Astrocyte of the spinal cord (primary cell): ENCODE measurements around the gene HS6ST1.

Experiments used
- DNase-seq: peaks from one replicate; pipeline ENCODE4 v3.0.0; 2011; ENCODE audit warnings: low read depth, low spot score
- H3K4me3 ChIP-seq: 2 replicates; pipeline ENCODE4 v1.5.1; 2011; ENCODE audit warnings: low read depth, mild to moderate bottlenecking, low read length, moderate library complexity
- CTCF ChIP-seq: IDR thresholded peaks from 2 replicates; pipeline ENCODE4 v1.5.1; 2012; ENCODE audit warnings: low read depth, mild to moderate bottlenecking, low read length, inconsistent platforms
- in situ Hi-C: cut with HindIII; loops from 2 replicates; pipeline ENCODE4 v1.10.0; 2017; ENCODE audit warnings: low sequenced_read_pairs

The HS6ST1 gene

DNA sequence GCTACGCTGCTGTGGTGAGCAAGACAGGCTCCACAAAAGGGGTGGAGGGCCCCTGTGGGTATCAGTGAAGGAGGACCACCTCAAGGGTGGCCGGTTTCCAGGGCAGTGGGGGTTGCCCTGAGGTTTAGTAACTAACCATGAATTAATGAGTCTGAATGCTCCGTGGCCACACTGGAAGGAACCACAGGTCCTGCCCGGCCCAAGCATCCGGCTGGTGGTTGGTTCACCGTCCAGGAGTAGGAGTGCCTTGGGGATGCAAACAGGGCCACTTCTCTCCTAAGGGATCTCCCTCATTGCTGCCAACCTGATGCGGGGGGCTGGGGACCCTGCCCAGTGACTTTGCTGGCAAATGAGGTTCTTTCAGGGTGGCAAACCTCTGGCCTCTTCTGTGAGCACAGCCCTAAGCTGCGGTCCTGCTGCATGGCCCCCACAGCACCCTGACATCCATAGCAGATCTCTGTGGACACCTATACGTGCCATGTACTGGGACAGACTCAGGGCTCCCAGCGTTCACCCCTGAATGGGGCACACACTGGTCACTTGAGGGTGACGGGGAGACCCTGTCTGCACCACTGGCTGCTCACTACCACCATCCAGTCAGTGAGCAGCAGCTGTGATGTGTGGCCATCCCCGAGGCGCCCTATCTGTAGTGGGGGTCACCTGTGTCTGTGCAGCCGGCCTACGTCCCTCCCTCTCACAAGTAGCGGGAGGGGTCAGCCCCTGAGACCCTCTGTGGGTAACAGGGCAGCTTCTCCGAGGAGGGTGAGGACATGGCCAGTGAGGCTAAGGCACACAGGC, 41.6 kb downstream of the HS6ST1 start:
- peak; percentile 76 for DNase-seq
- H3K4me3 ChIP-seq = no peak overlapping the region
- no peak for TF ChIP-seq CTCF
- in situ Hi-C loops = no loop called here

DNA sequence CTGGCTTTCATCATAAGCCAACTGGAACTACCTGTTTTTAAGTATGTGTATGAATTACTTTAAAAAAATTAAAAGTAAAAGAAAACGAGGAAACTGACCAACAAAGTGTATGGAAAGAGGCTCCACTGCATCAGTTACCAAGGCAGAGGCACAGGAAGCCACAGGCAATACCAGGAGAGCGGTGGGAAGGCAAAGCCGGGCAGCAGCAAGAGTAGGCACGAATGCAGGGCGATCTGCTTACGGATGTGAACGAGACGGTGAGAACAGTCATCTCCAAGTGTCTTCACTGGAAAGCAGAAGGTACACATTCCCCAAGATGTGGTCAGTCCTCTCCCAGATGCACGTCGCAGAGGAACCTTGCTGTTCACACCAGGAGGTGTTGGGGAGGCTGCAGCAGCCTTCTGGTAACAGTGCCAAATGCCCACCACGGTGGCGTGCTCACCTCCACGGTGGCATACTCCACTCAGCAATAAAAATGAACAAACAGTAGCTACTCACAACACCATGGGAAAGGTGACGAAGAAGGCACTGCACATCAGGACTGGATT, 43.1 kb downstream of the HS6ST1 start:
- H3K4me3 ChIP-seq = no peak overlapping the region
- in situ Hi-C loops = no loop called here
- DNase-seq = no peak
- no peak for TF ChIP-seq CTCF

- no peak for TF ChIP-seq CTCF
- in situ Hi-C loops = no loop called here
- DNase-seq = no peak
- no peak overlapping the region for H3K4me3 ChIP-seq
Measured at GRCh38 chr2:128274218-128274617, 44.5 kb downstream of the HS6ST1 start.

DNA sequence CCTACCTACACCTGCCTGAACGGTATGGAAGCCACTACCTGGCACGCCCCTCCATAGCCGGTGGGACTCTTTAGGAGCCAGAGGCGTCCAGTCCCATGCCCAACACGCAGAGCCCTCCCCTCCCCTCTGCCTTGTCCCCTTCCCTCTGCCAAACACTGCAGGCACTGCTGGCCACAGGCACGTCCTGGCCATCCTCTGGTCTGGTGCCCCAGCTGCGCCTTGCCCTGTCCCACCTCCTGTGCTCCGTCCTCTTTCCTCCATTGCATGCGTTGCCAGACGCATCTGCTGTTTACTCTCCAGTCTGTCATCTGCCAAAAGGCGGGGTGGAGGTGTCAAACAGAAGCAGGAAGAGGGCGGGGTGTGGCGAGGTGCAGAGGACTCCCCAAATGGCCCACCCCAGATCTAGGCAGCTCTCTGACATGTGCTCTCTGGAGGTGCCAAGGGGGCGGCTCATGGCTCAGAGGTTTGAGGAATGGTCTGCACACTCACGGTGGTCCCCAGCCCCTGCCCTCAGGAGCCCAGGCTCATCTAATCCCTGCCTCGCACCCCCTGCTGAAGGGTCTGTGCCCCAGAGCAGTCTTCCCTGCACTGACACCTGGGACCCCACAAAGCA, 45.1 kb downstream of the HS6ST1 start:
- no peak overlapping the region for H3K4me3 ChIP-seq
- in situ Hi-C loops = no loop called here
- DNase-seq = no peak
- TF ChIP-seq CTCF = no peak

DNA sequence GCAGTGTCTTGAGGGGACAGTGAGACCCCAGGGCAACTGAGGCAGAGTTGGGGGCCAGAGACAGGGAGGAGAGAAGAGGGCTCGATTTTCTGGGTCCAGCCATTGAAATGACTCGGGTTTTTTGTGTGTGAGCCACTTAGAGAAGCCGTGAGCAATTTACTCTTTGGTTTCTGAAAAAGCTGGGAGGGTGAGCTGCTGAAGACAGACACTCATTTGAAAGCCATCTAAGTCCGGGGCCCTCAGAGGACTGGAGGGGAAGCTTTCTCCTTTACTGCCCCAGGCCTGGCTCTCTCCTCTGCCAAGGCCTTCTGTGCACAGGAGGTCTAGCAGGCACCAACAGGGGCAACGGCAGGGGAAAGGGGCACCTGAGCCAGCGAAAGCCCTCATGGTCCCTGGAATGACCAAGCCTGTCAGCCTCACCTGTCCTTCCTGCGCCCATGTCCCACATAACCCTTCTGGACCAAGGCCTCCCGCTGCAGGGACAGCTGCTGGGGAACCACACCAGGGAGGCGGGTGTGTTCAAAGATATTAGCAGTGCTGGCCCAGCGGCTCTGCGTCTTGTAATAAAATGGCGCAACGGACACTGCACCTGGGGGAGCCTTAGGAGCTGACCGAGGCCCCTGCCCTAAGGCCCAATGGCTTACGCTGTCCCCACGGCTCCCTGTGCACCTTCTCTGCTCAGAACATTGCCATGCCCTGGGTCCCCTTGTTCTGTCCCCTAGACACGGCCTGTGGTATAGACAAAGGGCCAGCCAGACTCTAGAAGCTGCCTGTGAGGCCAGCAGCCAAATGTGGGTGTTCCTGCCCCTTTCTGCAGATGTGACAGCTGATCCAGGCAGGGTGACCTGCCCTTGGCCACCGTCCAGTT, 45.8 kb downstream of the HS6ST1 start:
- DNase-seq = no peak
- in situ Hi-C loops = no loop called here
- H3K4me3 ChIP-seq = no peak overlapping the region

More for the DNA sequence above, 45.8 kb downstream of the HS6ST1 start:
- TF ChIP-seq CTCF = no peak
